Smooth muscle cell of trachea (primary cell): ENCODE measurements around the gene RO60. TPM values are rescaled to one million over a fixed set of nuclear protein-coding genes. Genes with fewer than 3 reads are reported as not detected.

Experiments used
- total RNA-seq: library from RNA; depleted of rRNA; stranded (reverse); fragments of >200 nt; gene quantifications from 2 replicates; pipeline ENCODE4 v1.2.1, GENCODE V29; 2014

Gene RO60
- 112 and 149 TPM in 2 replicates for total RNA-seq

DNA sequence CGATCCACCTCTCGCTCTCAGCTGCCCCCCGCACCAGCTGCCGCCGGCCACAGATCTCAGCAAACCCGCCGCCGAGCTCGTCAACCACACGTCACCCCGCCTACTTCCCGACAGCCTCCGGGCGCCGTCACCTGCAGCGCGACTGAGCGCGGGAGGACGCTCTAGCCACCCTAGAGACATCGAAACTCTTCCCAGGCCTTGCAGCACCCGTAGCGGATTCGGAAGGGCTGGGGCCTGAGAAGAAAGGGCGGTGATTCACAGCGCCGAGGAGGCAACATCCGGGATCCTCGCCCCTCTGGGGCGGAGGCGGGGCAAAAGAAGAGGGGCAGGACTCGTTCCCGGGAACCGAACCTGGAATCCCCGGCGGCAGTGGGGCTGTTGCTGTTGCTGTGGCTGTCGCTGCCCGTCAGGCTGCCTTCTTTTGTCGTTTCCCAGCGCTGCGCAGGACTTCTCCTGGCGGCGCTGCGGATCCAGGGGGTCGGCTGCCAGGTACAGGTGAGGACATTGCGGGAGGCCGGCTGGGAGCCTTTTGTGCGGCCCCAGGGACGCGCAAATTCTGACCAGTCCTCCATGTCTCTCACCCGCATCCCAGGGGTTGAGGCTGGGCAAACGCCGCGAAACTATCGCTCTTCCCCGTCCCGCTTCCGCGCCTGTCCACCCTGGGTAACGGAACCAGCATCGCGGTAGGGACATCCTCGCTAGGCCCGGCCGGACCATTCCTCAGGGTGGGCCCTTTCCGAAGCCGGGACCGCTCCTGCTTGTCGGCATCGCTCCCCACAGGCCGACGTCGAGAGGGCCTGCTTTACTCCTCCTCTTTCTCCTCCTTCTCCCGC is at the start of gene RO60, which contains the start of gene UCHL5:
RO60 (plus strand) TSS at position 331 of the 833 bp plus-strand sequence. CDS start 9,443 bp downstream, outside the sequence.
UCHL5 (minus strand) TSS at position 79 of the 833 bp plus-strand sequence. CDS start 100 bp downstream, outside the sequence.

DNA sequence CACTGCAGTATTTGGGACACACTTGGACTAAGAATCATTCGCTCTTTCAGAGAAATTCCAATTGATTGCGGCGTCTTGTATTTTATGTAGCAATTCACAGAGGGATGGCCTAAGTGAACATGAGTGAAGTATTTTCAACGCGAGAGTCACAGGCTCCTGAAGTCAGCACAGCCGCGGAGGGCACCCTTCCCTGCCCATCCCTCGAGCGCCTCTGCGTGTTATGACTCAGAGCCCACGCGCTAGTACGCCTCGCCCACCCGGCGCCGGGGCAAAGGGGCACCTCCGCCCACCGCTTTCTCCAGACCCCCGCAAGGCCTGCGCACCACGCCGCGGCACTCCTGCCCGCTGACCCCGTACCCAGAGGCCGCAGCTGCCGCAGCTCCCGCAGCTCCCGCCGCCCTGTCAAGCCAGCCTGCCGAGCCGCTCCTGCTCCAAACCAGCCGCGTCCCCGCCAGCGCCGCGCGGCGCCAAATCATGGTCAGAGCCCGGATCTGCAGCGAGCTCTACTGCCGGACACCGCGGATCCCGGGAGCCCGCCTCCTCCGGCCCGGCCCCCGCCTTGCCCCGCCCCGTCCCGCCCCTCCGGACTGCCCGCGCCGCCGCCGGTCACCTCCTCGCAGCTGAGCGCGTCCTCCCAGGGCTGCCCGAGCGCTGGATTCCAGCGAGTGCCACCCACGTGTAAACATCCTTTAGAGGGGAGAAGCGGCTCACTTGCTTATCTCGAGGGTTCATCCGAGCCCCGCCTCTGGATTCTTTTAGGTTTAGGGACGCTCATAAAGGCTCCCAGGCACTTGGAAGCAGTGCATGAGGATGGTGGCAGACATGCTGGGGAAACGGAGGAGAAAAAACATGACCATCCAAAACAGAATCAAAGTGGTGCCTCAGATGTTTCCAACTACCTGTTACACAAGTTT is 45.8 kb downstream of the RO60 start, which contains the start of gene GLRX2:
GLRX2 (minus strand) TSS at position 508 of the 914 bp plus-strand sequence; CDS start at position 476, 32 bp downstream.

Other genes starting within 250 kb of the RO60 start
- 28.8 and 40.0 TPM in 2 replicates for gene UCHL5, start 252 bp upstream of the RO60 start, total RNA-seq
- 6.3 and 15.7 TPM in 2 replicates for gene GLRX2, start 45.8 kb downstream of the RO60 start, total RNA-seq
- 18.4 and 28.1 TPM in 2 replicates for gene CDC73, start 62.4 kb downstream of the RO60 start, total RNA-seq
- gene B3GALT2, start 127.0 kb downstream of the RO60 start, total RNA-seq: 0.15 and 0.17 TPM in 2 replicates